ENCODE measurements around the gene GAB1.

GAB1 gene

GRCh38 chr4:143455211-143455610, 118.5 kb downstream of the GAB1 start:
- no peak overlapping the region for H3K9ac ChIP-seq (ENCODE audit: low read length)
- H3K36me3 ChIP-seq (ENCODE audit: insufficient read depth, low read length), result no peaks in the 10 kb centered on the region
- H4K20me1 ChIP-seq (ENCODE audit: insufficient read depth, low read length), result no peaks in the 10 kb centered on the region
- H3F3A ChIP-seq (ENCODE audit: insufficient read depth, low read length), result no peaks in the 10 kb centered on the region
- no peak for TF ChIP-seq EZH2 (IDR thresholded peaks at IDR 0.05; ENCODE audit: borderline replicate concordance, low read length)
- TF ChIP-seq, protein P1, sequence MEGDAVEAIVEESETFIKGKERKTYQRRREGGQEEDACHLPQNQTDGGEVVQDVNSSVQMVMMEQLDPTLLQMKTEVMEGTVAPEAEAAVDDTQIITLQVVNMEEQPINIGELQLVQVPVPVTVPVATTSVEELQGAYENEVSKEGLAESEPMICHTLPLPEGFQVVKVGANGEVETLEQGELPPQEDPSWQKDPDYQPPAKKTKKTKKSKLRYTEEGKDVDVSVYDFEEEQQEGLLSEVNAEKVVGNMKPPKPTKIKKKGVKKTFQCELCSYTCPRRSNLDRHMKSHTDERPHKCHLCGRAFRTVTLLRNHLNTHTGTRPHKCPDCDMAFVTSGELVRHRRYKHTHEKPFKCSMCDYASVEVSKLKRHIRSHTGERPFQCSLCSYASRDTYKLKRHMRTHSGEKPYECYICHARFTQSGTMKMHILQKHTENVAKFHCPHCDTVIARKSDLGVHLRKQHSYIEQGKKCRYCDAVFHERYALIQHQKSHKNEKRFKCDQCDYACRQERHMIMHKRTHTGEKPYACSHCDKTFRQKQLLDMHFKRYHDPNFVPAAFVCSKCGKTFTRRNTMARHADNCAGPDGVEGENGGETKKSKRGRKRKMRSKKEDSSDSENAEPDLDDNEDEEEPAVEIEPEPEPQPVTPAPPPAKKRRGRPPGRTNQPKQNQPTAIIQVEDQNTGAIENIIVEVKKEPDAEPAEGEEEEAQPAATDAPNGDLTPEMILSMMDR (IDR thresholded peaks at IDR 0.05; ENCODE audit: low read length), result no peak
- no peaks in the 10 kb centered on the region for H3K9me3 ChIP-seq (ENCODE audit: low read length)
- no peak overlapping the region for H3K4me3 ChIP-seq (ENCODE audit: low read depth, low read length, poor library complexity, severe bottlenecking)
- no peaks in the 10 kb centered on the region for H3K4me1 ChIP-seq (ENCODE audit: insufficient read depth, low read length, severe bottlenecking)
- no peaks in the 10 kb centered on the region for H3K27me3 ChIP-seq (ENCODE audit: insufficient read depth, low read length)
- H2AFZ ChIP-seq (ENCODE audit: low read length), result no peak overlapping the region
- no peaks in the 10 kb centered on the region for H3K79me2 ChIP-seq (ENCODE audit: insufficient read depth, low read length)
- no peak overlapping the region for H3K4me2 ChIP-seq (ENCODE audit: low read length)
- H3K9me2 ChIP-seq (ENCODE audit: low read depth, low read length), result no peaks in the 10 kb centered on the region
- no peak overlapping the region for H3K27ac ChIP-seq (ENCODE audit: low read depth, low read length, poor library complexity, severe bottlenecking)

DNA sequence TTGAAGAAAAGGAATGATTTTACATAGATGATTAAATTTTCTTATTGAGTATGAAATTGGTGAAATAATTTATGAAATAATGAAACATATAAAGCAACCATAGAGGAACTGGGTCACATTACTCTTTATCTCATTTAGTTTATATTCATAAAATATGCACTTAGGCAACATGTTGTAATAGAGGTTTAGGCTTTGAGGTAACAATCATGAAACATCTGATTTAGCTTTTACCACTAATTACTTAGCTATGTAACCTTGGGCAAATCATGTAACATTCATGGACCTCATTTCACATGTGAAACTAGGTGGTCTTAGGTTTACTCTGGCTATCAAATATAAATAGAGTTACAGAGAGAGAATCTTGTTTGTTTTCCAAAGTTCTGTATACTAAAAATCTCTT, 122.3 kb downstream of the GAB1 start:
- H3K27me3 ChIP-seq (ENCODE audit: insufficient read depth, low read length), result no peaks in the 10 kb centered on the region
- no peak overlapping the region for H3K4me3 ChIP-seq (ENCODE audit: low read depth, low read length, poor library complexity, severe bottlenecking)
- no peak for TF ChIP-seq EZH2 (IDR thresholded peaks at IDR 0.05; ENCODE audit: borderline replicate concordance, low read length)
- TF ChIP-seq, protein P1 (IDR thresholded peaks at IDR 0.05; ENCODE audit: low read length), result no peak
- no peak overlapping the region for H3K9ac ChIP-seq (ENCODE audit: low read length)
- H3F3A ChIP-seq (ENCODE audit: insufficient read depth, low read length), result no peaks in the 10 kb centered on the region
- H3K36me3 ChIP-seq (ENCODE audit: insufficient read depth, low read length), result no peaks in the 10 kb centered on the region
- H3K4me2 ChIP-seq (ENCODE audit: low read length), result no peak overlapping the region
- no peak overlapping the region for H2AFZ ChIP-seq (ENCODE audit: low read length)
- no peaks in the 10 kb centered on the region for H3K79me2 ChIP-seq (ENCODE audit: insufficient read depth, low read length)
- H3K9me2 ChIP-seq (ENCODE audit: low read depth, low read length), result no peaks in the 10 kb centered on the region
- no peaks in the 10 kb centered on the region for H3K4me1 ChIP-seq (ENCODE audit: insufficient read depth, low read length, severe bottlenecking)
- H4K20me1 ChIP-seq (ENCODE audit: insufficient read depth, low read length), result no peaks in the 10 kb centered on the region
- H3K9me3 ChIP-seq (ENCODE audit: low read length), result no peaks in the 10 kb centered on the region
- no peak overlapping the region for H3K27ac ChIP-seq (ENCODE audit: low read depth, low read length, poor library complexity, severe bottlenecking)

- TF ChIP-seq, protein P1 (IDR thresholded peaks at IDR 0.05; ENCODE audit: low read length), result no peak
- TF ChIP-seq EZH2 (IDR thresholded peaks at IDR 0.05; ENCODE audit: borderline replicate concordance, low read length), result no peak
- Histone ChIP-seq H3K9ac (ENCODE audit: low read length) (no peak overlapping the region), H3K79me2 (ENCODE audit: insufficient read depth, low read length) (no peaks in the 10 kb centered on the region), H3K27ac (ENCODE audit: low read depth, low read length, poor library complexity, severe bottlenecking) (no peak overlapping the region), H3K27me3 (ENCODE audit: insufficient read depth, low read length) (no peaks in the 10 kb centered on the region), H3K36me3 (ENCODE audit: insufficient read depth, low read length) (no peaks in the 10 kb centered on the region), H3K9me2 (ENCODE audit: low read depth, low read length) (no peaks in the 10 kb centered on the region), H3K4me3 (ENCODE audit: low read depth, low read length, poor library complexity, severe bottlenecking) (no peak overlapping the region), H2AFZ (ENCODE audit: low read length) (no peak overlapping the region), H3K9me3 (ENCODE audit: low read length) (no peaks in the 10 kb centered on the region), H3K4me1 (ENCODE audit: insufficient read depth, low read length, severe bottlenecking) (no peaks in the 10 kb centered on the region), H3K4me2 (ENCODE audit: low read length) (no peak overlapping the region), H4K20me1 (ENCODE audit: insufficient read depth, low read length) (no peaks in the 10 kb centered on the region), H3F3A (ENCODE audit: insufficient read depth, low read length) (no peaks in the 10 kb centered on the region)
Observed at GRCh38 chr4:143473334-143474126, 136.9 kb downstream of the GAB1 start.
